SK-N-SH treated with all-trans-retinoic acid at 6 μM for 48 hours (cell line): ENCODE measurements around the gene ALPK3.

ENCODE experiments used
- ARNTL ChIP-seq: fragments of 450-650 bp; formaldehyde crosslinking; IDR thresholded peaks from 2 replicates; pipeline ENCODE4 v1.5.0; 2020; ENCODE audit warnings: low read depth, mild to moderate bottlenecking, moderate library complexity, borderline replicate concordance
- GLIS3 ChIP-seq: fragments of 250-450 bp; sonication (Bioruptor Pico); IDR thresholded peaks from 2 replicates; pipeline ENCODE4 v1.5.0; 2020; ENCODE audit warnings: mild to moderate bottlenecking, moderate library complexity
- OSR1 ChIP-seq: fragments of 250-450 bp; sonication (Bioruptor Pico); IDR thresholded peaks from 2 replicates; pipeline ENCODE4 v1.8.0; 2022; ENCODE audit warnings: moderate library complexity, mild to moderate bottlenecking, inconsistent platforms
- RARB ChIP-seq: fragments of 250-450 bp; sonication (Bioruptor Pico); IDR thresholded peaks from 2 replicates; pipeline ENCODE4 v1.8.0; 2021; ENCODE audit warnings: mild to moderate bottlenecking, moderate library complexity
- TCF4 ChIP-seq: fragments of 250-450 bp; sonication (Bioruptor Pico); IDR thresholded peaks from 2 replicates; pipeline ENCODE4 v1.8.0; 2021; ENCODE audit warnings: mild to moderate bottlenecking, moderate library complexity, borderline replicate concordance
- ZFP3 ChIP-seq: fragments of 250-450 bp; sonication (Bioruptor Pico); IDR thresholded peaks from 2 replicates; pipeline ENCODE4 v1.5.0; 2020; ENCODE audit warnings: mild to moderate bottlenecking, moderate library complexity
- ZNF565 ChIP-seq: fragments of 450-650 bp; formaldehyde crosslinking; conservative IDR thresholded peaks from 2 replicates; pipeline ENCODE4 v1.5.0; 2020; ENCODE audit warnings: low read depth, mild to moderate bottlenecking, moderate library complexity
- ZNF70 ChIP-seq: fragments of 450-650 bp; formaldehyde crosslinking; IDR thresholded peaks from 2 replicates; pipeline ENCODE4 v1.5.0; 2020; ENCODE audit warnings: mild to moderate bottlenecking, moderate library complexity
- TF ChIP-seq, protein P1 (sequence below): fragments of 250-450 bp; sonication (Bioruptor Pico); IDR thresholded peaks from 2 replicates; pipeline ENCODE4 v1.8.0; 2021; ENCODE audit warnings: low read depth, mild to moderate bottlenecking, moderate library complexity, borderline replicate concordance
- TF ChIP-seq, protein P2 (sequence below): fragments of 250-450 bp; sonication (Bioruptor Pico); IDR thresholded peaks from 2 replicates; pipeline ENCODE4 v1.8.0; 2020; ENCODE audit warnings: mild to moderate bottlenecking, moderate library complexity, borderline replicate concordance
- TF ChIP-seq, protein P3 (sequence below): fragments of 250-450 bp; sonication (Bioruptor Pico); IDR thresholded peaks from 2 replicates; pipeline ENCODE4 v1.5.1; 2020; ENCODE audit warnings: low read depth, mild to moderate bottlenecking, moderate library complexity

DNA sequence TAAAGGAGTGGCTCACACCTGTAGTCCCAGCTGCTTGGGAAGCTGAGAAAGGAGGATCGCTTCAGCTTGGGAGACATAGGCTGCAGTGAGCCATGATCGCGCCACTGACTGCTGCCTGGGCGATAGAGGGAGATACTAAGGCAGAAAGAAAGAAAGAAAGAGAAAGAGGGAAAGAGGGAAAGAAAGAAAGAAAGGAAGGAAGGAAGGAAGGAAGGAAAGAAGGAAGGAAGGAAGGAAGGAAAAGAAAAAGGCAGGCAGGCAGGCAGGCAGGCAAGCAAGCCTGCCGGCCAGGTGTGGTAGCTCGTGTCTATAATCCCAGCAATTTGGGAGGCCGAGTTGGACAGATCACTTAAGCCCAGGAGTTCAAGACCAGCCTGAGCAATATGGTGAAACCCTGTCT, 82.6 kb downstream of the ALPK3 start:
- TF ChIP-seq, protein P1, sequence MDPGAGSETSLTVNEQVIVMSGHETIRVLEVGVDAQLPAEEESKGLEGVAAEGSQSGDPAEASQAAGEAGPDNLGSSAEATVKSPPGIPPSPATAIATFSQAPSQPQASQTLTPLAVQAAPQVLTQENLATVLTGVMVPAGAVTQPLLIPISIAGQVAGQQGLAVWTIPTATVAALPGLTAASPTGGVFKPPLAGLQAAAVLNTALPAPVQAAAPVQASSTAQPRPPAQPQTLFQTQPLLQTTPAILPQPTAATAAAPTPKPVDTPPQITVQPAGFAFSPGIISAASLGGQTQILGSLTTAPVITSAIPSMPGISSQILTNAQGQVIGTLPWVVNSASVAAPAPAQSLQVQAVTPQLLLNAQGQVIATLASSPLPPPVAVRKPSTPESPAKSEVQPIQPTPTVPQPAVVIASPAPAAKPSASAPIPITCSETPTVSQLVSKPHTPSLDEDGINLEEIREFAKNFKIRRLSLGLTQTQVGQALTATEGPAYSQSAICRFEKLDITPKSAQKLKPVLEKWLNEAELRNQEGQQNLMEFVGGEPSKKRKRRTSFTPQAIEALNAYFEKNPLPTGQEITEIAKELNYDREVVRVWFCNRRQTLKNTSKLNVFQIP (CRISPR knock-in tag), result no peak
- TF ChIP-seq ZNF70 (CRISPR knock-in tag) (no peak), ZNF565 (CRISPR knock-in tag) (no peak), TCF4 (CRISPR knock-in tag) (no peak), OSR1 (CRISPR knock-in tag) (no peak), GLIS3 (CRISPR knock-in tag) (no peak), ZFP3 (CRISPR knock-in tag) (no peak), RARB (CRISPR knock-in tag) (no peak), ARNTL (CRISPR knock-in tag) (no peak)
- TF ChIP-seq, protein P2, sequence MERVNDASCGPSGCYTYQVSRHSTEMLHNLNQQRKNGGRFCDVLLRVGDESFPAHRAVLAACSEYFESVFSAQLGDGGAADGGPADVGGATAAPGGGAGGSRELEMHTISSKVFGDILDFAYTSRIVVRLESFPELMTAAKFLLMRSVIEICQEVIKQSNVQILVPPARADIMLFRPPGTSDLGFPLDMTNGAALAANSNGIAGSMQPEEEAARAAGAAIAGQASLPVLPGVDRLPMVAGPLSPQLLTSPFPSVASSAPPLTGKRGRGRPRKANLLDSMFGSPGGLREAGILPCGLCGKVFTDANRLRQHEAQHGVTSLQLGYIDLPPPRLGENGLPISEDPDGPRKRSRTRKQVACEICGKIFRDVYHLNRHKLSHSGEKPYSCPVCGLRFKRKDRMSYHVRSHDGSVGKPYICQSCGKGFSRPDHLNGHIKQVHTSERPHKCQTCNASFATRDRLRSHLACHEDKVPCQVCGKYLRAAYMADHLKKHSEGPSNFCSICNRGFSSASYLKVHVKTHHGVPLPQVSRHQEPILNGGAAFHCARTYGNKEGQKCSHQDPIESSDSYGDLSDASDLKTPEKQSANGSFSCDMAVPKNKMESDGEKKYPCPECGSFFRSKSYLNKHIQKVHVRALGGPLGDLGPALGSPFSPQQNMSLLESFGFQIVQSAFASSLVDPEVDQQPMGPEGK (CRISPR knock-in tag), result no peak
- TF ChIP-seq, protein P3, sequence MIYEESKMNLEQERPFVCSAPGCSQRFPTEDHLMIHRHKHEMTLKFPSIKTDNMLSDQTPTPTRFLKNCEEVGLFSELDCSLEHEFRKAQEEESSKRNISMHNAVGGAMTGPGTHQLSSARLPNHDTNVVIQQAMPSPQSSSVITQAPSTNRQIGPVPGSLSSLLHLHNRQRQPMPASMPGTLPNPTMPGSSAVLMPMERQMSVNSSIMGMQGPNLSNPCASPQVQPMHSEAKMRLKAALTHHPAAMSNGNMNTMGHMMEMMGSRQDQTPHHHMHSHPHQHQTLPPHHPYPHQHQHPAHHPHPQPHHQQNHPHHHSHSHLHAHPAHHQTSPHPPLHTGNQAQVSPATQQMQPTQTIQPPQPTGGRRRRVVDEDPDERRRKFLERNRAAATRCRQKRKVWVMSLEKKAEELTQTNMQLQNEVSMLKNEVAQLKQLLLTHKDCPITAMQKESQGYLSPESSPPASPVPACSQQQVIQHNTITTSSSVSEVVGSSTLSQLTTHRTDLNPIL, result no peak
